Omental fat pad (tissue), 4 donors: ENCODE measurements around the gene PCBP3. TPM values are rescaled to one million over a fixed set of nuclear protein-coding genes. Genes with fewer than 3 reads are reported as not detected.

Experiments used
- ATAC-seq: fragments of 150-250 bp; one replicate; pipeline ENCODE4 v1.9.1; 2016; ENCODE audit warnings: mild to moderate bottlenecking, moderate library complexity; ENCODE audit not compliant: low FRiP score
- DNase-seq: peaks from one replicate; pipeline ENCODE4 v3.0.0-alpha.2; 2019; ENCODE audit warnings: low spot score
- CTCF ChIP-seq, 3 donors: fragments of 450-650 bp; IDR thresholded peaks; one replicate each; pipeline ENCODE4 v1.5.1; 2016 to 2017; ENCODE audit warnings: antibody characterized with exemption in 3 of 3, mild to moderate bottlenecking in 3 of 3, moderate library complexity in 2 of 3
- total RNA-seq, 4 donors: library from RNA; depleted of rRNA; stranded (reverse); fragments of >200 nt; gene quantifications; one replicate each; pipeline ENCODE4 v1.1.0, GENCODE V29; 2016

The PCBP3 gene
- total RNA-seq, 4 donors from 2014 or later: 1.1 to 26.8 (median 14.8) TPM

- TF ChIP-seq CTCF (IDR thresholded peaks at IDR 0.05): no peak
- ATAC-seq: no peak
- no peak for DNase-seq
These were observed 296.6 kb downstream of the PCBP3 start for GRCh38 chr21:45940091-45940490.

GRCh38 chr21:45940621-45941337, 297.3 kb downstream of the PCBP3 start:
- no peak for TF ChIP-seq CTCF (IDR thresholded peaks at IDR 0.05)
- ATAC-seq (no peak), DNase-seq (no peak)

GRCh38 chr21:45941338-45941710, 297.8 kb downstream of the PCBP3 start:
- no peak for TF ChIP-seq CTCF (IDR thresholded peaks at IDR 0.05)

GRCh38 chr21:45941717-45942546, 298.4 kb downstream of the PCBP3 start:
- no peak for DNase-seq
- ATAC-seq: no peak
- TF ChIP-seq CTCF (IDR thresholded peaks at IDR 0.05): no peak

More at GRCh38 chr21:45941338-45941710, 297.8 kb downstream of the PCBP3 start:
- DNase-seq (no peak), ATAC-seq (no peak)

DNA sequence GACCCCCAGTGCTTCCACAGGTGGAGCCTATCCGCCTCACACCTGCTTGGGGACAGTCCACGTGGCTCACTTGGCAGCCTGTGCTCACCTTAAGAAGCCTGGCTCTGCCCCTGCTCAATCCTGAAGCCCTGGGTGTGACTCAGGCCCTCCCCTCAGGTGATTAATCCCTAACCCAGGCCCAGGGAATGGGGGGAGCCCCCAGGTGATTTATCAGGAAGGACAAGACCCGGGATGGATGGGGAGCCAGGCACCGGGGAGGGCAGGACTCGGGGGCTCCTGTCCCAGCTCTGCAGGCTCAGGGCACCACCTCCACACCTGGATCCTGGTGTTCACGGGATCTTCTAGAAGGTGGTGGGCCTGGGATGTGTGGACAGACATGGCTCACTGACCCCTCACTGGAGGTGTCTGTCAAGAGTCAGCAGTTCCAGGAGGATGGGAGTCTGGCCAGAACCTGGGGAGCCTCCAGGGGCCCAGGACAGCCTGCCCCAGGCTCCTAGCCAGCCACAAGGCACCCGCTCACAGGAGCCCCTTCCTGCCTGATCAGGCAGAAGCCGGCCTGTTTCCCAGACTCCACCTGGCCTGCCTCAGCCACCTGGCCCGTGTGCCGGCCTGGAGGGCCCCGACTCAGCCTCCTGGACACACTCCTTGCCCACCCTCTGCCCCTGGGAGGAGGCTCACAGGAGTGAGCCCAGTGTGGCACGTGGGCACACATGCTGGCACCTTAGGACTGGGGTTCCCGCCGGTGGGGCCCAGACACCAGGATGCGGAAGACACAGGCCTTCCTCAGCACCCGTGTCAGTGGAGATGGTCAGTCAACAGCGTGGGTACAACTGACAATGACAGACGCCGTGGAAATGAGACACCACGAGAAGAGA, 299.5 kb downstream of the PCBP3 start:
- DNase-seq (no peak), ATAC-seq (no peak)
- no peak for TF ChIP-seq CTCF (IDR thresholded peaks at IDR 0.05)

DNA sequence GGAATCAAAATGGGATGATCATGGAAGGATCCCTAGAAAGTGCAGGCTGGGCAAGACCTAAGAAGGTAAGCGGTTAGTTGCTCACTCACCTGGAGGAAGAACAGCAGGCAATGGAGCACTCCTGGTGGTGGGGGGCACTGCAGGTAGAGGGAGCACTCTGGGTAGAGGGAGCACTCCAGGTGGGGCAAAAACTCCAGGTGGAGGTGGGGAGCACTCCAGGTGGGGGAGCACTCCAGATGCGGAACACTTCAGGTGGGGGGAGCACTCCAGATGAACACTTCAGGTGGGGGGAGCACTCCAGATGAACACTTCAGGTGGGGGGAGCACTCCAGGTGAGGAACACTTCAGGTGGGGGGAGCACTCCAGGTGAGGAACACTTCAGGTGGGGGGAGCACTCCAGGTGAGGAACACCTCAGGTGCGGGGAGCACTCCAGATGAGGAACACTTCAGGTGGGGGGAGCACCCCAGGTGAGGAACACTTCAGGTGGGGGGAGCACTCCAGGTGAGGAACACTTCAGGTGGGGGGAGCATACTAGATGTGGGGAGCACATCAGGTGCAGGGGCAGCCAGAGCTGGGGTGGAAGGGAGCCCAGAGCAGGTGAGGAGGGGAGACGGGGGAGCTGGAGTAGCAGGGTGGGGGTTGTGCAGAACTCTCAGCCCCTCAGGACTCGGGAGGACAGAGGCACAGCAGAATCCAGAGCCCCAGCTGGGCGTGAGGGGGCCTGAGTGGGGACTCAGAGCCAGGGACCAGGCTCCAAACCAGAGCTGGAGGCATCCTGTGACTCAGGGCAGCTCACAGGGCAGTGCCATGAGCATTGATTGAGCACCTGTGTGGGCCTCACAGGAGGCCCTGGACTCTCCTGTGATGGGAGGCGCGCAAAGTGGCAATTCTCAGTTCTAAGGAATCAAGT, 300.4 kb downstream of the PCBP3 start:
- DNase-seq: no peak
- no peak for ATAC-seq
- no peak for TF ChIP-seq CTCF (IDR thresholded peaks at IDR 0.05)
